GM21737 (cell line): ENCODE measurements around the gene SPOCK3.
"Not testable (repeated sequence)": the region's sequence is repeated elsewhere in the genome, so short reads cannot be mapped to it uniquely, and the experiment has no call there.

Experiments
- ATAC-seq: cut with Tn5 transposase; IDR thresholded peaks from one replicate; pipeline ENCODE4 v1.9.1; 2021; ENCODE audit warnings: mild to moderate bottlenecking, moderate library complexity; ENCODE audit not compliant: unreplicated experiment

SPOCK3 gene

GRCh38 chr4:166836865-166837264, 397.4 kb downstream of the SPOCK3 start:
- ATAC-seq = no peak

GRCh38 chr4:166827629-166828028, 406.7 kb downstream of the SPOCK3 start:
- no peak for ATAC-seq

GRCh38 chr4:166827167-166827566, 407.1 kb downstream of the SPOCK3 start:
- ATAC-seq = no peak

GRCh38 chr4:166823848-166824247, 410.4 kb downstream of the SPOCK3 start:
- ATAC-seq = no peak

- no peak for ATAC-seq
Observed at GRCh38 chr4:166823126-166823525, 411.2 kb downstream of the SPOCK3 start.

- ATAC-seq = no peak
Observed at GRCh38 chr4:166822386-166822785, 411.9 kb downstream of the SPOCK3 start.

GRCh38 chr4:166816890-166817289, 417.4 kb downstream of the SPOCK3 start:
- ATAC-seq = no peak

GRCh38 chr4:166808380-166808779, 425.9 kb downstream of the SPOCK3 start:
- no peak for ATAC-seq

GRCh38 chr4:166802346-166802745, 431.9 kb downstream of the SPOCK3 start:
- no peak for ATAC-seq

GRCh38 chr4:166798126-166798525, 436.2 kb downstream of the SPOCK3 start:
- no peak for ATAC-seq

GRCh38 chr4:166777760-166778159, 456.5 kb downstream of the SPOCK3 start:
- no peak for ATAC-seq

GRCh38 chr4:166763018-166763417, 471.3 kb downstream of the SPOCK3 start:
- ATAC-seq = no peak

GRCh38 chr4:166741742-166742141, 492.6 kb downstream of the SPOCK3 start:
- no peak for ATAC-seq

GRCh38 chr4:166739215-166739614, 495.1 kb downstream of the SPOCK3 start:
- not testable (repeated sequence) for ATAC-seq

- no peak for ATAC-seq
Observed at GRCh38 chr4:166737430-166737829, 496.9 kb downstream of the SPOCK3 start.

- ATAC-seq = no peak
Observed at GRCh38 chr4:166735553-166735952, 498.7 kb downstream of the SPOCK3 start.

- no peak for ATAC-seq
Observed at GRCh38 chr4:166734797-166735196, 499.5 kb downstream of the SPOCK3 start.

GRCh38 chr4:166733686-166734085, 500.6 kb downstream of the SPOCK3 start:
- ATAC-seq = no peak

GRCh38 chr4:166726832-166727231, 507.5 kb downstream of the SPOCK3 start:
- ATAC-seq = no peak

- ATAC-seq = no peak
Observed at GRCh38 chr4:166724369-166724768, 509.9 kb downstream of the SPOCK3 start.

- no peak for ATAC-seq
Observed at GRCh38 chr4:166723532-166724140, 510.7 kb downstream of the SPOCK3 start.

GRCh38 chr4:166715748-166716713, 518.3 kb downstream of the SPOCK3 start:
- not testable (repeated sequence) for ATAC-seq
